EL (cell line): ENCODE results near the gene ASTE1.
"Not testable (repeated sequence)": the region's sequence is repeated elsewhere in the genome, so short reads cannot be mapped to it uniquely, and the experiment has no call there.

Experiments used
- DNase-seq: peaks from one replicate; pipeline ENCODE4 v3.0.0-alpha.2; 2016

ASTE1 gene

DNA sequence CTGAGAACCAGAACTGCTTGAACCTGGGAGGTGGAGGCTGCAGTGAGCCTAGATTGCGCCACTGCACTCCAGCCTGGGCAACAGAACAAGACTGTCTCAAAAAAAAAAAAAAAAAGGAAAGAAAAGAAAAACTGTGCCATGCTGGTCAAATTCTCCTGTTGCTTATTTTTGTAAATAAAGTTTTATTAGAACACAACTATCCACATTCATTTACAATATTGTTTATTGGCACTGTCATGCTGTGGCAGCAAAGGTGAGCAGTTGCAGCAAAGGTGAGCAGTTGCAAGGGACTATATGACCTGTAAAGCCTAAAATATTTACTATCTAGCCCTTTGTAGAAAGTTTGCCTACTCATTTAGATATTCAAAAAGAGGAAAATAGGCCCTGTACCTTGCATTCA is 18.3 kb downstream of the ASTE1 start:
- no peak for DNase-seq

DNA sequence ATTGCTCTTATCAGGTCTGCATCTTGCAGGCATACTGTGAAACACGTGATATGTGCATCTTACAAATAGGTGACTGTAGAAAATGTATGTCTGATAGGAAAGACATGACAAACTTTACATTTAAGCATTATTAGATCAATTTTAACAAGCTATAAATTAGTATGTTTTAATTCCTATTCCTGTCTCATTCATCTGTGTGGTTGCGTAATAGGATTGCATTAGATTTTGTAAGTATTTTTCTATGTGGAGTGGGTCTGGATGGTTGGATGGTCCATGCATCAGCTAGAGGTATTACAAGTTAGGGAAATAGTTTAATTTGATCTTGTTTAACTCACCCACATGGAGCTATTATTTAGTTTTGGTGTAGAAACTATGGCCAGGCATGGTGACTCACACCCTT is 18.8 kb downstream of the ASTE1 start:
- DNase-seq: no peak

DNA sequence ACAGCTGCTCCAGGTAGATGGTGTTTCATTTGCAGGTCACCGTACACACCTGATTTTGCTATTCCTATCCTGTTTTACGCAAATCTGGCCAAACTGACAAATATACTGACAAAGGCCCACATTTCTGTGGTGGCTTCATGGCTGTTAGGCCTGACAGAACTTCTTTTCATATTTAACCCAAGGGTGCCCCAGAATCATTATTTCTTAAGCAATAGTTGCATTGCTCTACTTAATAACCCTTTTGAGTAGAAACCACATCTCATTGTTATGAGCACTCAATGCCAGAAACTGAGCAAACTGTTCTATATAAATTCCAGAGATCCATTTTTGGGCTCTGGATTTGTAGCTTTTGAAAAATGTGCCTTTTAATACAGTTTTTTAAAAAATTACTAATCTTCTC is 19.4 kb downstream of the ASTE1 start:
- DNase-seq: no peak

DNA sequence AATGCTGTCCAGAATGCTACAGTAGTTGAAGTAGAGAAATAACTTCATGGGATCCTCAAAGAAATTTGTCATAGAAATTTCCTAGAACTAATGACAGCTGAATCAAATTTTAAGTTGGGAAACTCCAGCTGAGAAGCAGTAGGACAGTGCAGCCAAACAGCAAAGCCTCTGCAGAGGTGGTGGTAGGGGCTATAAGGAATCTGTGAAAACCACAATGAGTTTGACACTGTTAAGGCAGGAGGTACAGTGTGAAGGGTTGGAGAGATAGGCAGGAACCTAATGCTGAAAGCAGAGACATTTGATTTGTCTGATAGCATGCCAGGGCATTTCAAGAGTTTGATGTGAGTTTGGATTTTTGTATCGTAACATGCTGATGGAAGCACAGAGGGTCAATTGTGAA is 22.0 kb downstream of the ASTE1 start:
- no peak for DNase-seq

DNA sequence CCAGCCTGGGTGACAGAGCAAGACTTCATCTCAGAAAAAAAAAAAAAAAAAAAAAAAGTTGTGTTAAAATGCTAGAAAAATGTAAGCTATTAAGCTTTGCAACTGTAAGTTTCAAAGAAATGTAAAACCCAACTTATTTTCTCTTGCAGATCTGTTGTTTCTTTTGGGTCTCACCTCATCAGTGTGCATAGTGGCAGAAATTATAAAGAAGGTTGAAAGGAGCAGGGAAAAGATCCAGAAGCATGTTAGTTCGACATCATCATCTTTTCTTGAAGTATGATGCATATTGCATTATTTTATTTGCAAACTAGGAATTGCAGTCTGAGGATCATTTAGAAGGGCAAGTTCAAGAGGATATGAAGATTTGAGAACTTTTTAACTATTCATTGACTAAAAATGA is 25.6 kb downstream of the ASTE1 start:
- DNase-seq: no peak

DNA sequence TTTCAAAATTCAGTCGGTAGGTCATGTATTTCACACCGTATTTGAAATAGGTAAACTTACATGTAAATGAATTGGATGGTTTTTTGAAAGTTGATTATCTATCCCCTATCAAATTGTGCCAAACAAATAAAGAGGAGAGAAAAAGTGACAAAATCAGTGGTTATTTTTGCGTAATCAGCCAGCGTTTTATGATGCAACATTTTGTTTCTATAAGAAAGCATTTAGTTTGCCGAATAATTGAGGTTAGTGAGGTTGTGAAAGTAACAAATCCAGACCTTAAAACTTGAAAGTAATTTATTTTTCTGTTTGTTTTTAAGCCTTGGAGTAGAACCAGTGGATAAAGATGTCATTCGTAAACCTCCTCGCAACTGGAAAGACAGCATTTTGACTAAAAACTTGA is 29.3 kb downstream of the ASTE1 start:
- DNase-seq: no peak

DNA sequence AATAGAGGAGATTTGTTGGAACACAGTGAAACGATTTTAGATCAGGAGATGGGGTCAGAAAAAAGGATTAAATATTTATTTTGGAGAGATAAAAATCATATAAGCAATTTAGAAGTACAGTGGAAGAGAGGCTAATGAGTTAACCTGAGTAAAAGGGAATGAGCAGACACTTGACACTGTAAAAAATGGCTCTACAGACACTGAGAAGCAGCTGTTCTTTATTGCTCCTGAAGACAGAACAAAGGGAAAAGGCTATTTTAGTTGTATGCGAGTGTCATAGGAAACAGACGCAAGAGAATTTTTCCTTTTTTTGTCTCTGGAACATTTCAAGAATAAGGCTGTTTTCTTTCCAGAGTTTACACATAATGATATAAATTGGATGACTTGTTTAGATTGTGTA is 34.3 kb downstream of the ASTE1 start:
- DNase-seq: no peak

DNA sequence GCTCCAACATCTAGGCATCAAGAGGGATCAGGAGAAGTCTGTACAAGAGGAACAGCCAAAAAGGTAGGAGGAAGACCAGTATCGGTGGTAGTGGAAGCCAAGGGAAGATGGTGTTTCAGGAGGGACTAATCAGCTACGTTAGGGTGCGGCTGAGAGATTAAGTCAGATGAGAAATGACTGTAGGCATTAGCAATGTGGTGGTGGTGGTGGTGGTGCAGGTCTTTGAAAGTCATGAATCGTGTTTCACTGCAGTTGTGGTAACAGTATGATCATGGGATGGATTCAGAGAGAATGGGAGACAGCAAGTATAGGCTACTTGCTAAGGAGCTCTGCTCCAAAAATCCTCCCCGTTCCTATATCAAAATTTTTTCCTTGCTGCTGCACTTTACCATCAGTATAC is 35.5 kb downstream of the ASTE1 start:
- no peak for DNase-seq

DNA sequence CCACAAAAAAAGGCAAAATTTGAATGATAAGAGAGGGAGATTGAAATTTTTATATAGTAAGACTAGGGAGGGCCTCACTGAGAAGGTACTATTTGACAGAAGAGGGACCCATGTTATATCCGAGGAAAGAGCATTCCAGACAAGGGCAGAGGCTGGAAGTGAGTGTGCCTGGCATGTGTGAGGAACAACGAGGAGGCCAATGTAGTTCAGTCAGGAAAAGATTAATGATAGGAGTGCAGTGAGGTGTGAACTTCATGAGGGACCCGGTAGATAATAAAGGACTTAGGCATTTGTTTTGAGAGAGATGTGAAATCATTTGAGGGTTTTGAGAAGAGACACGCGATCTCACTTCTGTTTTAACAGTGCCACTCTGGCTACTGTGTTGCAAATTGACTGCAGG is 36.3 kb downstream of the ASTE1 start:
- DNase-seq: no peak

DNA sequence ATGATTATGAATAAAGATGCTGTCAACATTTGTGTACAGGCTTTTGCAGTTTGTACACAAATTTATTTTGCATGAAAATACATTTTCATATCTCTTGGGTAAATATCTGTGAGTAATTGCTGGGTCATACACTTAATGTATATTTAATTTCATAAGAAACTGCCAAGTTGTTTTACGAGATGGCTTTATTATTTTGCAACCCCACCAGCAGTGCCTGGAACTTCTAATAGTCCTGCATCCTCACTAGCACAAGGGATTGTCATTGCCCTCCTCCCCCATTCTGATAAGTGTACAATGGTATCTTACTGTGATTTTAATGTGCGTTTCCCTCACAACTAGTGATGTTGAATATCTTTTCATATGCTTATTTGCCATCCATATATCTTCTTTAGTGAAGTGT is 45.2 kb downstream of the ASTE1 start:
- DNase-seq: no peak

DNA sequence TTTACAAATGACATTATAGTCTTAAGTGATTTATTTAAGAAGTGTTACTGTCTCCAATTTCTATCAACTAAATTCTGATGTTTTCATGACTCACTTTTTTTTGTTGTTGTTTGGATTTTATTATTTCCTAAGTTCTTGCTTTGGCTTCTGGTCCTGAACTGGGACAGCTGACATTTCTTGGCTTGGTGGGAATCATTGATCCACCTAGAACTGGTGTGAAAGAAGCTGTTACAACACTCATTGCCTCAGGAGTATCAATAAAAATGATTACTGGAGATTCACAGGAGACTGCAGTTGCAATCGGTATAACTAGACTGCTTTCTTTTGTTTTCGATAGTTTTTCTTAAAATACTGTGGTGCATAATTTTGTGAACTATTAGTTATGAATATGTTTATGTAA is 47.5 kb downstream of the ASTE1 start:
- no peak for DNase-seq

DNA sequence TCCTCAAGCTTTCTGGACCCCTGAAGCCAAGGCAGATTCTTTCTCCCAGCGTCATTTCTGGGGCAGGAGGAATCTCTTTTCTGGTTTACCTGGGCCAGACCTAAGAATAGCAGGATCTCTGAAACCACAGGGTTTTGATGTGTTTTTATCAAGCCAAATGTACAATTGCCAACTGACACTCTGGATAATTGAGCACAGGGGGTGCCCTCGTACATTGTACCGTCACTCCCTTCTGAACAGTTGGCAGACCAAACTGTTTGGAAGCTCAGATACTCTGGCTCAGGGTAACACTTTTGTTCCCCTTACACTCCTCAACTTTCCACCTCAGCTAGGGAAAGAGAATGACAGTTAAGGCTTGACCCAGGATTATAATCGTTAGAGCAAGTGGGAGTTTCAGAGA is 49.9 kb downstream of the ASTE1 start:
- no peak for DNase-seq

DNA sequence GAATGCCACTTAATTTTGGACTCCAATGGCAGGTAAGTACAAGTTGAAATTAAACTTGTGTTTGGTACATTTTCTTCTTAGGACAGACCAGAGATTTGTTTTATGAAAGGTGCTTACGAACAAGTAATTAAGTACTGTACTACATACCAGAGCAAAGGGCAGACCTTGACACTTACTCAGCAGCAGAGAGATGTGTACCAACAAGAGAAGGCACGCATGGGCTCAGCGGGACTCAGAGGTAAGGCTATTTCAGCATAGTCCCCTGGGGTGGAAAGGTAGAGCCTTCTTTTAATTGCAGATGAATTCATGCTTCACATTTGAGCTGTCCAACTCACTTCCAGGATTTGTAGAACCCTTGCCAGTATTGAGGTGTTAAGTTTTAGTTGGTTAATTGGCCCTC is 51.4 kb downstream of the ASTE1 start:
- DNase-seq: no peak

DNA sequence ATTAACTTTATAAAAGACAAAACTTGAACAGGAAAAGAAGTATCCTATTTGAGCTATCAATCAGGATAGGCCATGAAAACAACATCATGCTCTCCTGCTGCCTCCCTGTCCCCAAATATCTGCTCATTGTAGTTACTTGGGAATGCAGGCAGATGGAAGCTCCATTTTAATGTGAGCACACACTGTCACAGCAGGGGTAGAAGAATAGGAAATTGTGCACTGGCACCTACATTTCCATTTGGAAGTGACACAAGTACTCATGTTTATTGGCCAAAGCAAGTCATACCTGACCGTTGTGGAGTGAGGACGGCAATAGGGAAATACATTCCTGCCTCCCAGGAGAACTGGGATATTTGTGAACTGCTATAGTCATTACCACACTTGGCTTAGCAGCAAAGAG is 52.4 kb downstream of the ASTE1 start:
- no peak for DNase-seq

DNA sequence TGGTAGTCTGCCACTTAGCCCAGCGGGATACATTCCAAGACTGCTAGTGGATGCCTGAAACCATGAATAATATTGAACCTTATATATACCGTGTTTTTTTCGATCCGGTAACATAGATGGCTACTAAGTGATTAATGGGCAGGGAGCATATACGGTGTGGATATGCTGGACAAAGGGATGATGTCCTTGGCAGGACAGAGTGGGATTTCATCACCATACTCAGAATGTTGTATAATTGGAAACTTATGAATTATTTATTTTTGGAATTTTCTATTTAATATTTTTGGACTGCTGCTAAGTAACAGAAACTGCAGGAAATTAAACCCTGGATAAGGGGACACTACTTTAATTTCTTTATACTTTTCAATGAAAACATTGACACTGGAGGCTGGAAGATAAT is 53.2 kb downstream of the ASTE1 start:
- DNase-seq: no peak

DNA sequence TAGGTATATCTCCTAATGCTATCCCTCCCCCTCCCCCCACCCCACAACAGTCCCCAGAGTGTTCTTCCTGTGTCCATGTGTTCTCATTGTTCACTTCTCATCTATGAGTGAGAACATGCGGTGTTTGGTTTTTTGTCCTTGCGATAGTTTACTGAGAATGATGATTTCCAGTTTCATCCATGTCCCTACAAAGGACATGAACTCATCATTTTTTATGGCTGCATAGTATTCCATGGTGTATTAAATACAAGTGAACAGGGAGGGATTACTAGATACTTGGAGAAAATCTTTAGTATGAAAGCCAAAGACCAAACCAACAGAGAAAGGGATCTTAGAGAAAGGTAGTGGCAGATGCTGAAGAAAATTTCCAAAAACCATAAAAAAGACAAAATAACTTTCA is 54.0 kb downstream of the ASTE1 start:
- DNase-seq: not testable (repeated sequence)

DNA sequence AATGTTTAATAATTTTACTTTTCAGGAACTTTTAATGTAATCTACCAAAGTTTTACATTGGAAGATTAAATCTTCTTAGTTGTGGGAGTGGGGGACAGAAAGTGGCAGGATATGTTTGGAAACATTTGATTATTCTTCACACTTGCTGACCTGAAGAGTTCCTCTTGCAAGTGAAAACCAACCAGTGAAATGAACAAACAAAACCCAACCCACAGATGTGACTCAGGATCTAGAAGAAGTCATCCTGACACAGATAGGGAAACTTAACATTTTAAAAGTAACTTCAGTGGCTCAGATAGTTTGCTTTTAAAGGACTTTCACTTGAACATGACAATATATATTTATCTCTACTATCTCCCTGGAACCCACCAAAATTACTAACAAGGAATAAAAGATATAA is 55.4 kb downstream of the ASTE1 start:
- no peak for DNase-seq

DNA sequence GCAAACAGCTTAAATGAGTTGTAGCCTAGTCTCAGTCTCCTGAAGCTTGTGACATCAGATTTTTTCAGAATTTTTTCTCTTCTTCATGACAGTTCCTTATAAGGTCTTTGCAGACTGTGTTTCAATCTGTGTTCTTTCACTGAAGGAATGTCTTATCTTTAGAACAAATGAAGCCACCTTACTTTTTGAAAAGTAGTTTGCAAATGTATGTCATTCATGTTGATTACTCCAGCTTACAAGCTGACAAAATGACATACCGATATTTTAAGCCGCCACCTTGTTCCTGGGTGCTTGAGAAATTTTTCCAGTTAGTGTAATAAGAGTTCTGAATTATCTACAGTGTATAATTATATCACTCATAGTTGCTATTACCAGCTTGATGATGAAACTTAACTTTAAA is 57.0 kb downstream of the ASTE1 start:
- DNase-seq: no peak

DNA sequence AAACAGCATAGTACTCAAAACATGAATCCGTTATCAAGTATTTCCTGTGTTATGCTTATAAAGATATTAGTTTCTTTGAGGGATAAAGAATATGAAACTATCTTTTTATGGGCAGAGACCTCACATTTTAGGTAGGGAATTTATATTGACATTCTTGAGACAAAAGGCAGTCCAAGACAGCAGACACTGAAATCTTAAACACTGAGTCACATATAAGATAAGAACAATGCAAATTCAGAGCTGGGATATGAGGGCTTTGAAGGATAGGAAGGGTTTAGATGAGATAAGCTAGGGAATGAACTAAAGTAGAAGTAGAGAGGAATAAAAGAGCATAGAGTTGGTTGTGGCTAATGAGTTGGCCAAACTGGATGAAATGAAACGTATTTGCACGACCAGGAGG is 58.4 kb downstream of the ASTE1 start:
- DNase-seq: peak; percentile 74

DNA sequence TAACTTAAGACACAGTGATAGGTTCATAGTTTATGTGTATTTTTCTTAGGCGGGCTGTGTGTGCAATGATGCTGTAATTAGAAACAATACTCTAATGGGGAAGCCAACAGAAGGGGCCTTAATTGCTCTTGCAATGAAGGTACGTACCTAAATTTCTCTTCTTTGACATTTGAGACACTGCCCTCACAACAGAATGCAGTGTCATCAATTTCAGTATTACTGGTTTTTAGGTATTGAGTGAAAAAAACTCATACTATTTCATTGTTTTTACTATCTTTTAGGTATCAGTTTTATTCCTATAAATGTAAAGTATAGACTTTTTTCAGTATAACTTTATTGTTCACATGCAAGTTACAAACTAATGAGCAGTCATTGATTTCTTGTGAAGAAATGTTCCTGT is 59.3 kb downstream of the ASTE1 start:
- no peak for DNase-seq

DNA sequence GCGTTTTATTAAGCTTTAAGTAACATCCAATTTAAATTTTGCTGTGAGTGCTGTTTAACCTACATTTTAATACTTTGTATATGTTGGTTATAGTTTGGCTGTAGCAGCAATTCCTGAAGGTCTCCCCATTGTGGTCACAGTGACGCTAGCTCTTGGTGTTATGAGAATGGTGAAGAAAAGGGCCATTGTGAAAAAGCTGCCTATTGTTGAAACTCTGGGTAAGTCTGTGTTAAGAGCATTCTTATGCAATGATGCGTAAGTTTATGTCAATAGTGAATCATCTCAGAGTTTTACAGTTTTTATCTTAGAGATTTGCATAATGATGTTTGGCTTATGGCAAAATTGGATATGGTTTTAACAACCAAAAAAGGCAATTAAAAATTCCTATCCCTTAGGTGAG is 62.7 kb downstream of the ASTE1 start:
- peak; percentile 93 for DNase-seq
